LNCaP clone FGC (cell line): ENCODE measurements around the gene RBMXL2.

Experiments
- DNase-seq: peaks from one replicate; pipeline ENCODE4 v3.0.0-alpha.2; 2011; ENCODE audit warnings: low read depth
- H3K4me3 ChIP-seq: 2 replicates; pipeline ENCODE4 v1.5.1; 2011; ENCODE audit warnings: mild to moderate bottlenecking, low read depth, low read length, control low read depth
- TF ChIP-seq, protein P1 (sequence below): IDR thresholded peaks from 2 replicates; pipeline ENCODE4 v1.5.1; 2012; ENCODE audit warnings: mild to moderate bottlenecking; ENCODE audit not compliant: control insufficient read depth, insufficient read depth; ENCODE audit errors: extremely low read depth

The RBMXL2 gene

DNA sequence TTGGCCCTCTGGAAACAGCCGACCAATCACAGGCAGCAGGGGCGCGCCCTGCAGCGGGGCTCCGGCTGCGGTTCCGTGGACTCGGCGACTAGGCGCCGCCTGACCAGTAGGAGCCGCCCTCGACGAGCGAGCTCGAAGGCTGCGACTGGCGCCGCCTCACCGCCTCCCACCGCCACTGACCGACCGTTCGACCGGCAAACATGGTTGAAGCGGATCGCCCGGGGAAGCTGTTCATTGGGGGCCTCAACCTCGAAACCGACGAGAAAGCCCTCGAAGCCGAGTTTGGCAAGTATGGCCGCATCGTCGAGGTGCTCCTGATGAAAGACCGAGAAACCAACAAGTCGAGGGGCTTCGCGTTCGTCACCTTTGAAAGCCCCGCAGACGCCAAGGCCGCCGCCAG lies at the start of gene RBMXL2:
RBMXL2 (plus strand) TSS at position 78 of the 400 bp plus-strand sequence; CDS start at position 201, 123 bp downstream.
- H3K4me3 ChIP-seq = no peak within 1 kb of the TSS
- DNase-seq = no peak
- TF ChIP-seq, protein P1, sequence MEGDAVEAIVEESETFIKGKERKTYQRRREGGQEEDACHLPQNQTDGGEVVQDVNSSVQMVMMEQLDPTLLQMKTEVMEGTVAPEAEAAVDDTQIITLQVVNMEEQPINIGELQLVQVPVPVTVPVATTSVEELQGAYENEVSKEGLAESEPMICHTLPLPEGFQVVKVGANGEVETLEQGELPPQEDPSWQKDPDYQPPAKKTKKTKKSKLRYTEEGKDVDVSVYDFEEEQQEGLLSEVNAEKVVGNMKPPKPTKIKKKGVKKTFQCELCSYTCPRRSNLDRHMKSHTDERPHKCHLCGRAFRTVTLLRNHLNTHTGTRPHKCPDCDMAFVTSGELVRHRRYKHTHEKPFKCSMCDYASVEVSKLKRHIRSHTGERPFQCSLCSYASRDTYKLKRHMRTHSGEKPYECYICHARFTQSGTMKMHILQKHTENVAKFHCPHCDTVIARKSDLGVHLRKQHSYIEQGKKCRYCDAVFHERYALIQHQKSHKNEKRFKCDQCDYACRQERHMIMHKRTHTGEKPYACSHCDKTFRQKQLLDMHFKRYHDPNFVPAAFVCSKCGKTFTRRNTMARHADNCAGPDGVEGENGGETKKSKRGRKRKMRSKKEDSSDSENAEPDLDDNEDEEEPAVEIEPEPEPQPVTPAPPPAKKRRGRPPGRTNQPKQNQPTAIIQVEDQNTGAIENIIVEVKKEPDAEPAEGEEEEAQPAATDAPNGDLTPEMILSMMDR = no peak

DNA sequence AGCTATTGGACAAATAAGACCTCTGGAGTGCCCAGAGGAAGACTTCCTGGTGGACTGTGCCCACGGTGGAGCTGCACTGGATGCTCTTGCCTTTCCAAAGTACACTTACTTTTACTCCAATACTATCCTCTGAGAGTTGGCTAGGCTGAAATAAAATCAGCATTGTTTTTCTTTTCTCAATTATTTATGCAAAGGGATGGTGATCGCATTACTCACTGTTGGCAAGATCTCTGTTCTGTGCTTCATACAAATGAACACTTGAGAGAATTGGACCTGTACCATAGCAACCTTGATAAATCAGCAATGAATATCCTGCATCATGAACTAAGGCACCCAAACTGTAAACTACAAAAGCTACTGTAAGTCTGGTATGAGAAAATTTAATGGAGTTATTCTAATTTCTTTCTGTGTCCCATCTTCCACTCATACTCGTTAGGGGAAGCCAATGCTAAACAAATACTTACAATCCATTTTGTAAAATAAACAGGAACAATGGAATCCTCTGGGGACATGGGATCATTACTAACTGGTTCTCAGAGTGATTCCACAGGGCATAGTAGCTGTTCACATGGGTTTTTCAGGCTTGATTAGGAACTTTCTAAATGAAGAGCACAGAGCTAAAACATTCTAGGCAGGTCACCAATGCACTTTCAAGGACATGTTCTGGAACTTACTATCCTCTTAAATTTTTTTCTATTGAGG lies 42.2 kb upstream of the RBMXL2 start:
- no peak overlapping the region for H3K4me3 ChIP-seq
- TF ChIP-seq, protein P1 = no peak
- no peak for DNase-seq

DNA sequence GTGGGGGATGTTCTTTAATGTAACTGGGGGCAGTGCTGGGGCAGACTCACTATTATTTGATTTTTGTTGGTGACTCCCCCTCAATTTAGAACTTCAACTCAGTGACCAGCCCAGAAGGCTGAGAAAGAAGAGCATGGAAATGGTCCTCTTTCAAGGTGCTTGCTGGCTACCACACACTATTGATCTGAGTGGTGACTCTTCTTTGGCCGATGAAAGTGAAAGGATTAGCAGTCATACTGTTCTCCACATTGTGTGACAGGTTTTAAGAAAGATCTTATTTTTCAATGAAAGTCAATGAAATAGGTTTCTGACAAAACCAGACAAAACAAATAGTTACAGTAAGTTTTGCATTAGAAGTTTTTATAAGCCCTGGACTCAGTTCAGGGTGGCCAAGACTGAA lies 38.6 kb upstream of the RBMXL2 start:
- DNase-seq = no peak
- no peak overlapping the region for H3K4me3 ChIP-seq
- TF ChIP-seq, protein P1 = no peak

DNA sequence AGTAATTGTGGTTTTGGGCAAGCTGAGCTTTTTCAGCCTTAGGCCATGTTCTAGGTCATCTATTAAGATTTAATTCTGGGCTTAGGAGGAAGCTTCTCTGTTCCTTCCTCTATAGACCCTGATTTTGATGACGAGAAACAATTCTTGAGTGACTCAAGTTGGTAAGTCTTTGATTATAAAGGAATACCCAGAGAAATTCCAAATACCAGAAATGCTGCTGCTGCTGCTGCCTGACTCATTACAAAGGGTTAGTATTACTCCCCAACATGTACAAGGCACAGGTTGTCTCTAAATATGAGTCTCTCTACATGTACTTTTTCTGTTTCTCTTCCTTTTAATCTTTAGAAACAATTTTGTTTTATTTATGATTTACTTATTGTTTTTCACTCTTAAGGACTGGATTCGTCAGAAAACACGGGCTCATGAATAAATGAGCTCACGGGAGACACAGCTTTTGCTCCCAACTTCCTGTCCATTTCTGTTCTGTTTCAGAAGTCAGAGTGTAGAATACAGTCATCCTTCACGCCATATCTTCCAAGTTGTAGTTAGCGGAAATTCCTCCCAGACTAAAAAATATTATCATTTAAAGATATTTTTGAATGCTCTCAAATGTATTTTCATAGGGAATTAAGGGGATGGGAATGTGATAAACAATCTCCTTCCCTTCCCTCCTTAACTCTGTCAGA lies 31.8 kb upstream of the RBMXL2 start:
- H3K4me3 ChIP-seq = no peak overlapping the region
- TF ChIP-seq, protein P1 = no peak
- no peak for DNase-seq

DNA sequence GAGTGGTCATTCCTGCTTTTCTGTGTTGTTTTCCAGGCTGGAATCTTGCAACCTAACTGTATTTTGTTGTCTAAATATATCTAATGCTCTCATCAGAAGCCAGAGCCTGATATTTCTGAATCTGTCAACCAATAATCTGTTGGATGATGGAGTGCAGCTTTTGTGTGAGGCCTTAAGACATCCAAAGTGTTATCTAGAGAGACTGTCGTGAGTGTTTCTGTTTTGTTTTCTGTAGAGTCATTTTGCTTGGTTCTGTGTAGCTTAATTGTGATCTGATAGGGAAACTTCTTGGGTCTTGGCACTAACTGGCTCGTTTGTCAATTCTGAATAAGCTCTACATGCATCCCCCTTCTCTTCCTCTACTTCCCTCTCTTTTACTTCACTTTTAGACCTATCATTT lies 31.2 kb upstream of the RBMXL2 start:
- TF ChIP-seq, protein P1 = no peak
- H3K4me3 ChIP-seq = no peak overlapping the region
- DNase-seq = no peak

DNA sequence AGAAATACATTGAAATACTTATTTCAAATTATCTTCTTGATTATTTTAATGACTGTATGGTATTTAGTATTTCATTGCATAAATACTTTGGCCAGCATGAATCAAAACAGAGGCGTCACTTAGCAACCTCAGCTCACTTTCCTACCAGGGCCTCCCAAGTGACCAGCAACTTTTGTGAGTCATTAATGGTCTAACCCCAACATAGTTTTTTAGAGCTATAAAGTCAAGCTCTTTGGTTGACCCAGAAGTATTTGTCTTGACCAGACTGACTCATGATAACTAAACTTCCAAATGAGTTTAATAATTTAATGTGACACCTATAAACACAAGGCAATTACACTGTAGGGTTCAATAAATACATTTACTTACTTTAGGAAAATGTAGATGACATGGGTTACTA lies 27.9 kb upstream of the RBMXL2 start:
- DNase-seq = no peak
- TF ChIP-seq, protein P1 = no peak
- H3K4me3 ChIP-seq = no peak overlapping the region
